A549 (cell line): Measurements from ENCODE around the gene NCAPH2. TPM values are rescaled to one million over a fixed set of nuclear protein-coding genes. Genes with fewer than 3 reads are reported as not detected.

ENCODE experiments used
- ATAC-seq, 2 experiments: fragments of 200-7000 bp in 1 of 2; fragments of >200 bp in 1 of 2; cut with Nextera tagmentation in 1 of 2; cut with Tn5 transposase in 1 of 2; 3 replicates each; pipeline versions ENCODE4 v1.8.0 to v1.9.1; 2018 to 2020; ENCODE audit warnings: mild to moderate bottlenecking in 1 of 2, moderate library complexity in 1 of 2
- CTCF ChIA-PET: fragments of 300-600 bp; sonication (Branson Sonifier 250); formaldehyde crosslinking; extraction: SDS; loops from one replicate; lab custom pipeline; 2021; ENCODE audit warnings: antibody characterized with exemption, inconsistent platforms; lab: Yijun Ruan, JAX
- POLR2A ChIA-PET: fragments of 350-600 bp; formaldehyde crosslinking; extraction: SDS; loops from one replicate; lab custom pipeline; 2021; ENCODE audit warnings: antibody characterized with exemption, inconsistent platforms; lab: Yijun Ruan, JAX
- DNase-seq, 2 experiments: peaks; one replicate each; pipeline versions ENCODE4 v3.0.0 to v3.0.0-alpha.2; 2011 to 2016; ENCODE audit warnings: low read depth in 1 of 2, low spot score in 1 of 2
- FAIRE-seq: peaks from 2 replicates; lab custom pipeline; 2011; peaks lifted over from hg19 to GRCh38; lab: Jason Lieb, UNC
- H3K27ac ChIP-seq, 2 experiments: fragments of >200 bp; sonication (Bioruptor Twin); formaldehyde crosslinking; 3 replicates each; pipeline ENCODE4 v1.5.1; 2016 to 2017
- H3K4me1 ChIP-seq: fragments of >200 bp; sonication (Bioruptor Twin); formaldehyde crosslinking; 3 replicates; pipeline ENCODE4 v1.6.1; 2016
- H3K4me2 ChIP-seq: fragments of >200 bp; sonication (Bioruptor Twin); formaldehyde crosslinking; 3 replicates; pipeline ENCODE4 v1.6.1; 2016
- H3K4me3 ChIP-seq: fragments of >200 bp; sonication (Bioruptor Twin); formaldehyde crosslinking; 3 replicates; pipeline ENCODE4 v1.5.1; 2016
- H3K9me3 ChIP-seq: fragments of >200 bp; sonication (Bioruptor Twin); formaldehyde crosslinking; 3 replicates; pipeline ENCODE4 v1.6.1; 2016
- ATOH8 ChIP-seq: fragments of 250-450 bp; sonication (Bioruptor Pico); IDR thresholded peaks from 2 replicates; pipeline ENCODE4 v1.5.0; 2020; ENCODE audit warnings: low read depth, mild to moderate bottlenecking, moderate library complexity
- CBX2 ChIP-seq: fragments of 200-600 bp; sonication (generic); IDR thresholded peaks from 2 replicates; pipeline ENCODE4 v1.6.1; 2016; ENCODE audit warnings: low read depth, mild to moderate bottlenecking, borderline replicate concordance
- CEBPB ChIP-seq, 2 experiments: fragments of >200 bp in 1 of 2; sonication (Bioruptor Twin) in 1 of 2; formaldehyde crosslinking in 1 of 2; IDR thresholded peaks; 2 replicates each; pipeline ENCODE4 v1.6.1; 2012 to 2016
- CHD4 ChIP-seq: fragments of 200-600 bp; sonication (generic); IDR thresholded peaks from 2 replicates; pipeline ENCODE4 v1.6.1; 2016; ENCODE audit warnings: antibody characterized with exemption, mild to moderate bottlenecking, borderline replicate concordance
- CTCF ChIP-seq: fragments of >200 bp; sonication (Bioruptor Twin); formaldehyde crosslinking; IDR thresholded peaks from 3 replicates; pipeline ENCODE4 v1.5.1; 2016
- EHF ChIP-seq: fragments of 250-450 bp; sonication (Bioruptor Pico); IDR thresholded peaks from 2 replicates; pipeline ENCODE4 v1.5.0; 2020; ENCODE audit warnings: mild to moderate bottlenecking
- ELK1 ChIP-seq: fragments of 150-350 bp; IDR thresholded peaks from 2 replicates; pipeline ENCODE4 v1.6.1; 2014; ENCODE audit warnings: low read depth, mild to moderate bottlenecking, low read length
- EP300 ChIP-seq, 2 experiments: fragments of >200 bp; sonication (Bioruptor Twin); formaldehyde crosslinking; IDR thresholded peaks; 2 replicates in 1 of 2; 3 replicates in 1 of 2; pipeline ENCODE4 v1.6.1; 2016 to 2017
- ESRRA ChIP-seq: fragments of 150-350 bp; IDR thresholded peaks from 2 replicates; pipeline ENCODE4 v1.6.1; 2014; ENCODE audit warnings: mild to moderate bottlenecking, low read length, borderline replicate concordance
- FOSB ChIP-seq: fragments of 250-450 bp; sonication (Bioruptor Pico); IDR thresholded peaks from 2 replicates; pipeline ENCODE4 v1.5.0; 2020; ENCODE audit warnings: mild to moderate bottlenecking, moderate library complexity
- FOXS1 ChIP-seq: fragments of 250-450 bp; sonication (Bioruptor Pico); IDR thresholded peaks from 2 replicates; pipeline ENCODE4 v1.5.0; 2020; ENCODE audit warnings: mild to moderate bottlenecking, moderate library complexity
- HES2 ChIP-seq: fragments of >200 bp; sonication (Bioruptor Twin); formaldehyde crosslinking; IDR thresholded peaks from 2 replicates; pipeline ENCODE4 v1.6.1; 2016
- HMGXB4 ChIP-seq: fragments of 250-450 bp; sonication (Bioruptor Pico); IDR thresholded peaks from 2 replicates; pipeline ENCODE4 v1.5.0; 2021; ENCODE audit warnings: mild to moderate bottlenecking, moderate library complexity, borderline replicate concordance
- HOXB13 ChIP-seq: fragments of 250-450 bp; sonication (Bioruptor Pico); IDR thresholded peaks from 2 replicates; pipeline ENCODE4 v1.5.0; 2020; ENCODE audit warnings: low read depth, mild to moderate bottlenecking, moderate library complexity
- JUN ChIP-seq, 2 experiments: fragments of >200 bp; sonication (Bioruptor Twin); formaldehyde crosslinking; IDR thresholded peaks; 2 replicates in 1 of 2; 3 replicates in 1 of 2; pipeline ENCODE4 v1.6.1; 2016 to 2017
- JUNB ChIP-seq: fragments of >200 bp; sonication (Bioruptor Twin); formaldehyde crosslinking; IDR thresholded peaks from 2 replicates; pipeline ENCODE4 v1.6.1; 2016
- KDM1A ChIP-seq: fragments of 200-600 bp; sonication (generic); IDR thresholded peaks from 2 replicates; pipeline ENCODE4 v1.6.1; 2016; ENCODE audit warnings: low read depth, mild to moderate bottlenecking
- KDM5A ChIP-seq: fragments of 200-600 bp; sonication (generic); IDR thresholded peaks from 2 replicates; pipeline ENCODE4 v1.6.1; 2016; ENCODE audit warnings: antibody characterized with exemption, mild to moderate bottlenecking
- MAFK ChIP-seq: fragments of 450-650 bp; IDR thresholded peaks from 2 replicates; pipeline ENCODE4 v1.6.1; 2014; ENCODE audit not compliant: partially characterized antibody
- NFE2L2 ChIP-seq: fragments of 150-350 bp; conservative IDR thresholded peaks from 2 replicates; pipeline ENCODE4 v1.6.1; 2014; ENCODE audit warnings: low read length
- NPAS2 ChIP-seq: fragments of 250-450 bp; sonication (Bioruptor Pico); IDR thresholded peaks from 2 replicates; pipeline ENCODE4 v1.8.0; 2022; ENCODE audit warnings: mild to moderate bottlenecking, moderate library complexity, borderline replicate concordance
- PHF8 ChIP-seq: fragments of 200-600 bp; sonication (generic); IDR thresholded peaks from 2 replicates; pipeline ENCODE4 v1.6.1; 2016; ENCODE audit warnings: low read depth, mild to moderate bottlenecking, antibody characterized with exemption, moderate library complexity, borderline replicate concordance
- POLR2A ChIP-seq: IDR thresholded peaks from 2 replicates; pipeline ENCODE4 v1.6.1; 2012; ENCODE audit warnings: mild to moderate bottlenecking, low read length
- RAD21 ChIP-seq, 2 experiments: fragments of >200 bp in 1 of 2; sonication (Bioruptor Twin) in 1 of 2; formaldehyde crosslinking in 1 of 2; IDR thresholded peaks in 1 of 2; conservative IDR thresholded peaks in 1 of 2; 2 replicates in 1 of 2; 3 replicates in 1 of 2; pipeline ENCODE4 v1.6.1; 2012 to 2018; ENCODE audit warnings: inconsistent platforms in 1 of 2
- RCOR1 ChIP-seq: fragments of 150-350 bp; IDR thresholded peaks from 2 replicates; pipeline ENCODE4 v1.6.1; 2014; ENCODE audit warnings: antibody characterized with exemption, low read length, low read depth
- SREBF2 ChIP-seq: fragments of 450-650 bp; IDR thresholded peaks from 2 replicates; pipeline ENCODE4 v1.6.1; 2014; ENCODE audit warnings: mild to moderate bottlenecking, moderate library complexity
- TFCP2L1 ChIP-seq: fragments of 250-450 bp; sonication (Bioruptor Pico); IDR thresholded peaks from 2 replicates; pipeline ENCODE4 v1.5.0; 2021; ENCODE audit warnings: mild to moderate bottlenecking
- ZC3H11A ChIP-seq: fragments of 450-650 bp; IDR thresholded peaks from 2 replicates; pipeline ENCODE4 v1.6.1; 2014; ENCODE audit warnings: antibody characterized with exemption, mild to moderate bottlenecking
- ZFP36 ChIP-seq: fragments of 450-650 bp; IDR thresholded peaks from 2 replicates; pipeline ENCODE4 v1.6.1; 2014; ENCODE audit warnings: borderline replicate concordance; ENCODE audit not compliant: partially characterized antibody
- ZSCAN20 ChIP-seq: fragments of 250-450 bp; sonication (Bioruptor Pico); IDR thresholded peaks from 2 replicates; pipeline ENCODE4 v1.8.0; 2022; ENCODE audit warnings: mild to moderate bottlenecking, moderate library complexity
- WGBS: methylation state at CpG from one replicate; pipeline ENCODE4 v1.1.6; 2017; ENCODE audit errors: missing lambda C conversion rate; 5-methylcytosine and 5-hydroxymethylcytosine counted together
- polyA plus RNA-seq, 4 experiments: library from polyadenylated mRNA; depleted of rRNA in 3 of 4; stranded (reverse); fragments of >200 nt; fragmentation: RNase III in 1 of 4; extraction: RNeasy Plus Mini Kit Qiagen cat#74134 plus additional on column Dnase treatment in 1 of 4; gene quantifications; 2 replicates in 3 of 4; 3 replicates in 1 of 4; pipeline ENCODE4 v1.2.3, GENCODE V29; 2011 to 2017

The NCAPH2 gene
- polyA plus RNA-seq, 2 of the 4 experiments (the other 2 are of a cell fraction) = 14.3 to 27.7 TPM

- no peak overlapping the region for H3K27ac ChIP-seq
- no peak for ATAC-seq
- CTCF ChIA-PET = interaction anchor here (0.9 to 2.9 kb wide), 4 partner anchors 10 to 25 kb away, joined by 3 to 13 read pairs (median 5); partner anchors contain the start of genes SCO2 and SYCE3
- DNase-seq = no peak
- no peak overlapping the region for H3K4me2 ChIP-seq
- TF ChIP-seq CHD4 = no peak
- TF ChIP-seq EHF (CRISPR knock-in tag) = no peak
- no peak for TF ChIP-seq TFCP2L1
- TF ChIP-seq JUNB = no peak
- no peak for TF ChIP-seq ZFP36
- no peak for TF ChIP-seq CTCF
- TF ChIP-seq KDM1A = no peak
- no peak for TF ChIP-seq ZSCAN20 (CRISPR knock-in tag)
- TF ChIP-seq CEBPB (IDR thresholded peaks at IDR 0.05) = no peak
- no peak for TF ChIP-seq HOXB13
- FAIRE-seq = no peak
- H3K4me1 ChIP-seq = peaks cover 8% of the 10 kb centered on the region
- H3K4me3 ChIP-seq = no peak overlapping the region
- WGBS = 76% methylated on average over 7 of the region's 8 CpGs
- POLR2A ChIA-PET = interaction anchor here (0.9 kb wide), 1 partner anchor 21 kb away, joined by 3 read pairs; the partner anchor contains the start of gene TYMP
- H3K9me3 ChIP-seq = no peaks in the 10 kb centered on the region
Measured at GRCh38 chr22:50550395-50550794, 42.4 kb downstream of the NCAPH2 start.

GRCh38 chr22:50551160-50551752 lies 43.2 kb downstream of the NCAPH2 start:
- 85% methylated on average over 8 of the region's 11 CpGs for WGBS
- ChIA-PET CTCF (interaction anchor here (0.9 to 2.9 kb wide), 4 partner anchors 9 to 26 kb away, joined by 3 to 13 read pairs (median 5); partner anchors contain the start of genes SCO2 and SYCE3), POLR2A (no interaction called here)
- H3K4me3 ChIP-seq = no peak overlapping the region
- DNase-seq (no peak), ATAC-seq (no peak), FAIRE-seq (no peak)
- no peak overlapping the region for H3K4me2 ChIP-seq
- H3K27ac ChIP-seq = no peak overlapping the region
- TF ChIP-seq HES2 = no peak
- no peak for TF ChIP-seq ESRRA
- TF ChIP-seq JUNB = no peak
- TF ChIP-seq POLR2A = no peak
- no peak for TF ChIP-seq RCOR1
- TF ChIP-seq FOSB = no peak
- no peak for TF ChIP-seq HMGXB4 (CRISPR knock-in tag)
- no peak for TF ChIP-seq CEBPB (IDR thresholded peaks at IDR 0.05)
- no peaks in the 10 kb centered on the region for H3K9me3 ChIP-seq
- H3K4me1 ChIP-seq = no peaks in the 10 kb centered on the region; the same call in 1 of the 3 replicates

GRCh38 chr22:50553310-50553709 lies 45.3 kb downstream of the NCAPH2 start:
- H3K27ac ChIP-seq = no peak overlapping the region
- ChIA-PET CTCF (interaction anchor here (1.0 kb wide), 1 partner anchor 9 kb away, joined by 3 read pairs; the partner anchor contains the start of gene SYCE3), POLR2A (no interaction called here)
- FAIRE-seq = no peak
- H3K4me2 ChIP-seq = no peak overlapping the region
- no peaks in the 10 kb centered on the region for H3K4me1 ChIP-seq
- ATAC-seq = no peak
- 66% methylated on average over 8 of the region's 8 CpGs for WGBS
- no peak overlapping the region for H3K4me3 ChIP-seq
- H3K9me3 ChIP-seq = no peaks in the 10 kb centered on the region
- no peak for DNase-seq
- TF ChIP-seq EP300 (IDR thresholded peaks at IDR 0.05) (no peak), FOSB (no peak), ATOH8 (CRISPR knock-in tag) (no peak), JUN (IDR thresholded peaks at IDR 0.05) (no peak), KDM1A (no peak), ZC3H11A (no peak), KDM5A (no peak), NPAS2 (CRISPR knock-in tag) (no peak), SREBF2 (no peak), NFE2L2 (no peak), ELK1 (no peak), CBX2 (no peak), FOXS1 (no peak), MAFK (no peak), RAD21 (conservative IDR thresholded peaks at IDR 0.05 in 1 of 2, IDR thresholded peaks at IDR 0.05 in 1 of 2) (no peak), PHF8 (no peak)
